Caco-2 (cell line): Measurements from ENCODE around the gene SBSN. TPM values are rescaled to one million over a fixed set of nuclear protein-coding genes. Genes with fewer than 3 reads are reported as not detected.
A peak's percentile ranks its signal among the peaks of the same experiment; 100 is the strongest.

Source experiments
- BruUV-seq: library from RNA; stranded (reverse); fragments of 400-500 nt; replicated peaks from 2 replicates; lab custom pipeline; 2021; lab: Mats Ljungman, UMichigan
- CTCF ChIA-PET: fragments of 300-600 bp; sonication (Branson Sonifier 250); formaldehyde crosslinking; loops from one replicate; lab custom pipeline; 2022; ENCODE audit warnings: antibody characterized with exemption; lab: Charles Lee
- POLR2A ChIA-PET: fragments of 300-600 bp; sonication (Branson Sonifier 250); formaldehyde crosslinking; loops from one replicate; lab custom pipeline; 2022; ENCODE audit warnings: antibody characterized with exemption; lab: Charles Lee
- DNase-seq, 2 experiments: peaks; one replicate each; pipeline versions ENCODE4 v3.0.0 to v3.0.0-alpha.2; 2020 to 2022
- H3K27me3 ChIP-seq: replicated peaks from 2 replicates; pipeline ENCODE4 v1.6.0; 2011; ENCODE audit warnings: low read length; ENCODE audit not compliant: control insufficient read depth, insufficient read depth
- H3K36me3 ChIP-seq: 2 replicates; pipeline ENCODE4 v1.5.1; 2011; ENCODE audit warnings: low read length; ENCODE audit not compliant: control insufficient read depth, insufficient read depth
- H3K4me1 ChIP-seq: fragments of 250-450 bp; sonication (Bioruptor Pico); 2 replicates; pipeline ENCODE4 v1.5.1; 2020; ENCODE audit warnings: mild to moderate bottlenecking
- H3K4me3 ChIP-seq: 2 replicates; pipeline ENCODE4 v1.5.1; 2011; ENCODE audit warnings: low read depth, mild to moderate bottlenecking, control low read depth, low read length
- H3K9me3 ChIP-seq: fragments of 250-450 bp; sonication (Bioruptor Pico); 2 replicates; pipeline ENCODE4 v1.5.1; 2020; ENCODE audit warnings: mild to moderate bottlenecking, moderate library complexity
- H3K27ac Mint-ChIP-seq: one replicate; pipeline ENCODE4 v1.8.0; 2022; ENCODE audit warnings: mixed read lengths; ENCODE audit not compliant: unreplicated experiment
- H3K27me3 Mint-ChIP-seq: one replicate; pipeline ENCODE4 v1.8.0; 2022; ENCODE audit warnings: mixed read lengths; ENCODE audit not compliant: insufficient read depth, unreplicated experiment
- H3K36me3 Mint-ChIP-seq: one replicate; pipeline ENCODE4 v1.8.0; 2022; ENCODE audit warnings: mild to moderate bottlenecking, mixed read lengths; ENCODE audit not compliant: insufficient read depth, unreplicated experiment
- H3K4me1 Mint-ChIP-seq: one replicate; pipeline ENCODE4 v1.8.0; 2022; ENCODE audit warnings: low read depth, mixed read lengths; ENCODE audit not compliant: unreplicated experiment
- H3K4me3 Mint-ChIP-seq: one replicate; pipeline ENCODE4 v1.8.0; 2022; ENCODE audit warnings: mild to moderate bottlenecking, moderate library complexity, mixed read lengths; ENCODE audit not compliant: unreplicated experiment
- H3K9me3 Mint-ChIP-seq: one replicate; pipeline ENCODE4 v1.8.0; 2022; ENCODE audit warnings: mixed read lengths; ENCODE audit not compliant: unreplicated experiment
- intact Hi-C: fragments of 100-400 bp; cut with micrococcal nuclease; formaldehyde crosslinking; loops from one replicate; pipeline ENCODE4 v1.10.0; 2022; ENCODE audit not compliant: unreplicated experiment
- total RNA-seq: library from RNA; stranded (reverse); gene quantifications from 2 replicates; pipeline ENCODE4 v1.2.3, GENCODE V29; 2022
- TF ChIP-seq, protein P1 (sequence below), 2 experiments: fragments of 200-600 bp in 1 of 2; IDR thresholded peaks; 1 replicate in 1 of 2; 2 replicates in 1 of 2; pipeline versions ENCODE4 v1.5.1 to v1.8.0; 2011 to 2022; ENCODE audit warnings: antibody characterized with exemption in 1 of 2, control low read depth in 1 of 2, inconsistent platforms in 1 of 2, low read depth in 1 of 2, low read length in 1 of 2, mild to moderate bottlenecking in 1 of 2, moderate library complexity in 1 of 2; ENCODE audit not compliant: insufficient read depth in 1 of 2, severe bottlenecking in 1 of 2, unreplicated experiment in 1 of 2

SBSN gene
- total RNA-seq, 1 experiment from 2014 or later, result not detected

DNA sequence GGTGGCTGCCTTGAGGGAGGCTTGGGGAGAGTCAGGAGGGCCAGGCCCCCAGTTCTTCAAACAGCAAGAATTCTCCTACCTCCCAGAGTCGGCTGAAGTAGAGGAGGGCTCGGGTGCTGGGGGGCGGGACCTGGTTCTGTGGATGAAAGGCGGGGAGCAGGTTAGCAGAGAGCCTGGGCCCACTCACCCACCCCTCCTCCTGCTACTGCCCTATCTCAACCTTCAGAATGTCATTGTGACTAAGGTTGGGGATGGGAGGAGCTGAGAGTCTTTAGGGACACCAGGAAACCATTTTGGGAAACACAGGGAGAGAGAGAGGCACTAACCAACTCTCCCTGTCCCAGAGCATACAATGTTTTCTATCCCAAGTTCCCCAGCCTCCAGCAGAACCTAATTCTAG lies 25.4 kb downstream of the SBSN start:
- H3K4me3 ChIP-seq, result no peak overlapping the region
- Mint-ChIP-seq H3K27ac (peak overlapping the region; percentile 27), H3K4me3 (no peak overlapping the region), H3K4me1 (peaks cover 23% of the 10 kb centered on the region), H3K36me3 (peaks cover 89% of the 10 kb centered on the region), H3K27me3 (no peaks in the 10 kb centered on the region), H3K9me3 (no peaks in the 10 kb centered on the region)
- H3K27me3 ChIP-seq, result no peaks in the 10 kb centered on the region
- no peak for DNase-seq
- POLR2A ChIA-PET, result interaction anchor here (0.7 kb wide), 1 partner anchor 8 kb away, joined by 3 read pairs; no protein-coding TSS in a partner anchor
- TF ChIP-seq, protein P1, sequence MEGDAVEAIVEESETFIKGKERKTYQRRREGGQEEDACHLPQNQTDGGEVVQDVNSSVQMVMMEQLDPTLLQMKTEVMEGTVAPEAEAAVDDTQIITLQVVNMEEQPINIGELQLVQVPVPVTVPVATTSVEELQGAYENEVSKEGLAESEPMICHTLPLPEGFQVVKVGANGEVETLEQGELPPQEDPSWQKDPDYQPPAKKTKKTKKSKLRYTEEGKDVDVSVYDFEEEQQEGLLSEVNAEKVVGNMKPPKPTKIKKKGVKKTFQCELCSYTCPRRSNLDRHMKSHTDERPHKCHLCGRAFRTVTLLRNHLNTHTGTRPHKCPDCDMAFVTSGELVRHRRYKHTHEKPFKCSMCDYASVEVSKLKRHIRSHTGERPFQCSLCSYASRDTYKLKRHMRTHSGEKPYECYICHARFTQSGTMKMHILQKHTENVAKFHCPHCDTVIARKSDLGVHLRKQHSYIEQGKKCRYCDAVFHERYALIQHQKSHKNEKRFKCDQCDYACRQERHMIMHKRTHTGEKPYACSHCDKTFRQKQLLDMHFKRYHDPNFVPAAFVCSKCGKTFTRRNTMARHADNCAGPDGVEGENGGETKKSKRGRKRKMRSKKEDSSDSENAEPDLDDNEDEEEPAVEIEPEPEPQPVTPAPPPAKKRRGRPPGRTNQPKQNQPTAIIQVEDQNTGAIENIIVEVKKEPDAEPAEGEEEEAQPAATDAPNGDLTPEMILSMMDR (IDR thresholded peaks at IDR 0.05; ENCODE audit: insufficient read depth in 1 of 2, low read depth in 1 of 2, low read length in 1 of 2, severe bottlenecking in 1 of 2, unreplicated experiment in 1 of 2), result no peak
- BruUV-seq, result no TSS peak
- intact Hi-C loops, result no loop called here
- no peaks in the 10 kb centered on the region for H3K9me3 ChIP-seq
- CTCF ChIA-PET, result interaction anchor here (0.7 kb wide), 2 partner anchors 8 to 124 kb away, joined by 3 read pairs; no protein-coding TSS in a partner anchor
- no peaks in the 10 kb centered on the region; the same call in 1 of the 2 replicates for H3K4me1 ChIP-seq
- H3K36me3 ChIP-seq, result peaks cover 7% of the 10 kb centered on the region

- no peaks in the 10 kb centered on the region for H3K9me3 Mint-ChIP-seq
- no TSS peak for BruUV-seq
- CTCF ChIA-PET, result interaction anchor here (0.6 kb wide), 1 partner anchor 198 kb away, joined by 3 read pairs; no protein-coding TSS in a partner anchor
- peaks cover 84% of the 10 kb centered on the region for H3K36me3 Mint-ChIP-seq
- H3K4me3 Mint-ChIP-seq, result no peak overlapping the region
- Histone ChIP-seq H3K27me3 (no peaks in the 10 kb centered on the region), H3K4me1 (no peaks in the 10 kb centered on the region), H3K4me3 (no peak overlapping the region), H3K36me3 (peaks cover 6% of the 10 kb centered on the region), H3K9me3 (no peaks in the 10 kb centered on the region)
- no peak for DNase-seq
- H3K27ac Mint-ChIP-seq, result peak overlapping the region; percentile 27
- H3K27me3 Mint-ChIP-seq, result no peaks in the 10 kb centered on the region
- intact Hi-C loops, result no loop called here
- H3K4me1 Mint-ChIP-seq, result peaks cover 23% of the 10 kb centered on the region
- TF ChIP-seq, protein P1 (IDR thresholded peaks at IDR 0.05; ENCODE audit: insufficient read depth in 1 of 2, low read depth in 1 of 2, low read length in 1 of 2, severe bottlenecking in 1 of 2, unreplicated experiment in 1 of 2), result no peak
- POLR2A ChIA-PET, result no interaction called here
Observed at GRCh38 chr19:35501684-35502083, 26.4 kb downstream of the SBSN start.

- Mint-ChIP-seq H3K36me3 (peaks cover 73% of the 10 kb centered on the region), H3K27ac (no peak overlapping the region), H3K9me3 (no peaks in the 10 kb centered on the region), H3K4me1 (peaks cover 23% of the 10 kb centered on the region), H3K27me3 (no peaks in the 10 kb centered on the region), H3K4me3 (no peak overlapping the region)
- DNase-seq, result no peak
- intact Hi-C loops, result no loop called here
- peaks cover 1% of the 10 kb centered on the region for H3K4me1 ChIP-seq
- no peaks in the 10 kb centered on the region for H3K27me3 ChIP-seq
- TF ChIP-seq, protein P1 (IDR thresholded peaks at IDR 0.05; ENCODE audit: insufficient read depth in 1 of 2, low read depth in 1 of 2, low read length in 1 of 2, severe bottlenecking in 1 of 2, unreplicated experiment in 1 of 2), result no peak
- peaks cover 2% of the 10 kb centered on the region for H3K36me3 ChIP-seq
- no peaks in the 10 kb centered on the region for H3K9me3 ChIP-seq
- no TSS peak for BruUV-seq
- no peak overlapping the region for H3K4me3 ChIP-seq
- ChIA-PET CTCF (no interaction called here), POLR2A (no interaction called here)
Observed at GRCh38 chr19:35500611-35501010, 27.5 kb downstream of the SBSN start.
